B cell (primary cell): ENCODE results near the gene ITGA5. TPM values are rescaled to one million over a fixed set of nuclear protein-coding genes. Genes with fewer than 3 reads are reported as not detected.

Source experiments
- ATAC-seq: fragments of 200-7000 bp; cut with Tn5 transposase; one replicate; pipeline ENCODE4 v1.10.0; 2021; ENCODE audit warnings: low read depth, mild to moderate bottlenecking, moderate number of reproducible peaks, moderate library complexity
- CTCF ChIA-PET: fragments of 350-600 bp; sonication (Branson Sonifier 250); formaldehyde crosslinking; loops from one replicate; lab custom pipeline; 2021; ENCODE audit warnings: antibody characterized with exemption, inconsistent platforms; lab: Charles Lee
- POLR2A ChIA-PET: fragments of 350-600 bp; sonication (Branson Sonifier 250); formaldehyde crosslinking; loops from one replicate; lab custom pipeline; 2021; ENCODE audit warnings: antibody characterized with exemption; lab: Charles Lee
- DNase-seq: peaks from one replicate; pipeline ENCODE4 v3.0.0; 2013
- H2AFZ ChIP-seq: 2 replicates; pipeline ENCODE4 v1.6.1; 2012; ENCODE audit warnings: mild to moderate bottlenecking, low read depth, low read length; ENCODE audit not compliant: insufficient read depth, poor library complexity, severe bottlenecking
- H3K27ac ChIP-seq, 2 donors: 1 replicate in 1 of 2; 2 replicates in 1 of 2; pipeline ENCODE4 v1.5.1; 2012 to 2013; ENCODE audit warnings: low read length in 2 of 2, mild to moderate bottlenecking in 2 of 2, moderate library complexity in 1 of 2
- H3K27me3 ChIP-seq, 4 experiments: fragments of 200-600 bp in 1 of 4; sonication (generic) in 1 of 4; replicated peaks in 1 of 4; 1 replicate in 2 of 4; 2 replicates in 2 of 4; pipeline versions ENCODE4 v1.6.1 to v1.7.0; 2013 to 2016; ENCODE audit warnings: low read length in 3 of 4, mild to moderate bottlenecking in 2 of 4, mixed read lengths in 1 of 4, moderate library complexity in 1 of 4; ENCODE audit not compliant: insufficient read depth in 4 of 4, control insufficient read depth in 3 of 4; ENCODE audit errors: control extremely low read depth in 1 of 4
- H3K36me3 ChIP-seq, 2 experiments: replicated peaks in 1 of 2; 1 replicate in 1 of 2; 2 replicates in 1 of 2; pipeline versions ENCODE4 v1.6.1 to v1.7.1; 2013; ENCODE audit warnings: low read length in 1 of 2; ENCODE audit not compliant: insufficient read depth in 2 of 2, control insufficient read depth in 1 of 2; ENCODE audit errors: control extremely low read depth in 1 of 2, extremely low read depth in 1 of 2
- H3K4me1 ChIP-seq, 2 donors: fragments of 200-600 bp in 1 of 2; sonication (generic) in 1 of 2; 1 replicate in 1 of 2; 2 replicates in 1 of 2; pipeline versions ENCODE4 v1.5.1 to v1.6.1; 2013 to 2017; ENCODE audit warnings: low read length in 2 of 2; ENCODE audit not compliant: control insufficient read depth in 2 of 2, insufficient read depth in 2 of 2
- H3K4me2 ChIP-seq: replicated peaks from 2 replicates; pipeline ENCODE3; 2012; ENCODE audit warnings: mild to moderate bottlenecking, low read depth, low read length; ENCODE audit not compliant: poor library complexity, severe bottlenecking
- H3K4me3 ChIP-seq, 5 experiments: fragments of 200-600 bp in 1 of 5; sonication (generic) in 1 of 5; 1 replicate in 3 of 5; 2 replicates in 2 of 5; pipeline versions ENCODE4 v1.5.1 to v1.7.0; 2011 to 2016; ENCODE audit warnings: low read length in 4 of 5, mild to moderate bottlenecking in 4 of 5, low read depth in 2 of 5, control low read depth in 1 of 5, moderate library complexity in 1 of 5; ENCODE audit not compliant: insufficient read depth in 1 of 5; ENCODE audit errors: control extremely low read depth in 1 of 5, extremely low read depth in 1 of 5
- H3K79me2 ChIP-seq: fragments of 200-600 bp; sonication (generic); one replicate; pipeline ENCODE4 v1.6.0; 2016; ENCODE audit warnings: low read length; ENCODE audit not compliant: control insufficient read depth, insufficient read depth
- H3K9ac ChIP-seq: fragments of 200-600 bp; sonication (generic); 2 replicates; pipeline ENCODE4 v1.6.1; 2017; ENCODE audit warnings: mild to moderate bottlenecking, low read length, moderate library complexity
- H3K9me3 ChIP-seq, 3 donors: one replicate each; pipeline versions ENCODE4 v1.6.1 to v1.7.1; 2013; ENCODE audit warnings: low read length in 2 of 3; ENCODE audit not compliant: control insufficient read depth in 2 of 3, insufficient read depth in 1 of 3; ENCODE audit errors: control extremely low read depth in 1 of 3
- H4K20me1 ChIP-seq: 2 replicates; pipeline ENCODE4 v1.6.0; 2012; ENCODE audit warnings: mild to moderate bottlenecking, low read length; ENCODE audit not compliant: insufficient read depth, control insufficient read depth, poor library complexity, severe bottlenecking
- H3K27ac Mint-ChIP-seq: one replicate; pipeline ENCODE4 v1.8.0; 2021; ENCODE audit warnings: mixed read lengths
- H3K27me3 Mint-ChIP-seq: one replicate; pipeline ENCODE4 v1.8.0; 2021; ENCODE audit warnings: mixed read lengths
- H3K4me1 Mint-ChIP-seq: one replicate; pipeline ENCODE4 v1.8.0; 2021; ENCODE audit warnings: mixed read lengths
- H3K4me3 Mint-ChIP-seq: one replicate; pipeline ENCODE4 v1.8.0; 2021; ENCODE audit warnings: mixed read lengths
- H3K9me3 Mint-ChIP-seq: one replicate; pipeline ENCODE4 v1.8.0; 2022; ENCODE audit warnings: mixed read lengths; ENCODE audit not compliant: insufficient read depth
- EZH2 ChIP-seq: IDR thresholded peaks from 2 replicates; pipeline ENCODE4 v1.6.1; 2012; ENCODE audit warnings: borderline replicate concordance, low read depth, mild to moderate bottlenecking, moderate library complexity, low read length; ENCODE audit not compliant: insufficient read depth, poor library complexity, severe bottlenecking
- WGBS: methylation state at CpG from one replicate; pipeline ENCODE4 v1.1.5; 2013; ENCODE audit warnings: missing lambda C conversion rate; ENCODE audit not compliant: insufficient coverage; 5-methylcytosine and 5-hydroxymethylcytosine counted together
- intact Hi-C: fragments of 100-400 bp; cut with micrococcal nuclease; formaldehyde crosslinking; loops from one replicate; pipeline ENCODE4 v1.10.0; 2022
- polyA plus RNA-seq: library from polyadenylated mRNA; depleted of rRNA; stranded (reverse); fragments of >200 nt; gene quantifications from 2 replicates; pipeline ENCODE4 v1.2.3, GENCODE V29; 2012
- total RNA-seq, 2 donors: library from RNA; stranded (reverse); fragments of 120-200 nt in 1 of 2; gene quantifications; 1 replicate in 1 of 2; 2 replicates in 1 of 2; pipeline versions ENCODE4 v1.2.3 to v1.2.4, GENCODE V29; 2013 to 2022
- TF ChIP-seq, protein P1 (sequence below): fragments of 200-600 bp; IDR thresholded peaks from one replicate; pipeline ENCODE4 v1.8.0; 2022; ENCODE audit warnings: antibody characterized with exemption, mild to moderate bottlenecking

The ITGA5 gene
- total and polyA plus RNA-seq, 2 donors (not counting 1 experiment from before 2014, with no cell fraction given): 3.6 to 6.1 TPM

DNA sequence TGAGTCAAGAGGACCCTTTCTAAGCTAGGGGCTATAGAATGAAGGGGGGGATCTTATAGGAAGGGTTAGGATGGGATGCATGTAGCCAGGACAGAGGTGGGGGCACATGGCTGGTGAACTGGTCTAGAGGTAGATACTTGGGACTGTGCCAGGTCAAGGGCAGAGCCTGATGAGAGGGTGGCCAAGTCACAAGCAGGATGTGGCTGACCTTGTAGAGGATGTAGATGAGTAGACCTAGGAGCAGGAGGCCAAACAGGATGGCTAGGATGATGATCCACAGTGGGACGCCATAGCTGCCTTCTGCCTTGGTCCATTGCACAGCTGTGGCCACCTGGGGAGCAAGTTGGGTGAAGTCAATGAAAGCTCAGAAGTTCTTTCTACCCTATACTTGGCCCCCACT is 21.9 kb downstream of the ITGA5 start:
- POLR2A ChIA-PET: interaction anchor here (0.7 to 1.0 kb wide), 2 partner anchors 12 to 39 kb away, joined by 3 to 8 read pairs; no protein-coding TSS in a partner anchor

DNA sequence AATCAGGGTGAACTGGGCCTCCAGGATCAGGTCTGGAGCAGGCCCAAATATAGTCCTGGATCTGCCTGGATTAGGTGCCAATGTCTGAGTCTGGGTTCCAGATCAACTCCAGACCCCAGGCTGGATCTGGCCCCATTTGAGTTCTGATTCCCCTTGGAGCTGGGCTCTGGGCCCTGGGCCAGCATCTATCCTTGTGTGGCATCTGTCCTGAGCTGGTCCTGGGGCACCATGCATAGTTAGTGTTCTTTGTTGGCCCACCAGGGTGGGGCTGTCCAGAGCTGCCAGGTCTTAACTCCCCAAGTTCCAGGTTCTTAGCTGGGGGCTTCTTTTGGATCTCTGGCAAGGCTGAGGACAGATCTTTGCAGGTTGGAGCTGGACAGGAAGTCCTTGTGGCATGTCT is 23.5 kb downstream of the ITGA5 start:
- Mint-ChIP-seq H3K9me3 (no peaks in the 10 kb centered on the region), H3K27ac (no peak overlapping the region), H3K4me1 (peaks cover 25% of the 10 kb centered on the region), H3K27me3 (no peaks in the 10 kb centered on the region), H3K4me3 (no peak overlapping the region)
- Histone ChIP-seq H3K4me1 (peaks cover 19 to 28% of the 10 kb centered on the region in 2 donors), H3K9ac (no peak overlapping the region), H2AFZ (no peak overlapping the region), H3K27ac (no peak overlapping the region), H3K79me2 (peaks cover 6% of the 10 kb centered on the region), H3K36me3 (no peaks in the 10 kb centered on the region), H3K27me3 (no peaks in the 10 kb centered on the region), H3K4me2 (no peak overlapping the region), H4K20me1 (no peaks in the 10 kb centered on the region), H3K4me3 (no peak overlapping the region), H3K9me3 (no peaks in the 10 kb centered on the region)
- no peak for ATAC-seq
- intact Hi-C loops: loop anchor here (5.0 kb wide), 1 partner anchor 102 kb away; the partner anchor contains the start of gene NCKAP1L
- DNase-seq: no peak
- POLR2A ChIA-PET: no interaction called here
- CTCF ChIA-PET: interaction anchor here (1.0 to 12.3 kb wide), 13 partner anchors 8 to 144 kb away, joined by 3 to 1030 read pairs (median 4); partner anchors contain the start of genes CBX5 and ITGA5
- TF ChIP-seq EZH2: no peak
- TF ChIP-seq, protein P1, sequence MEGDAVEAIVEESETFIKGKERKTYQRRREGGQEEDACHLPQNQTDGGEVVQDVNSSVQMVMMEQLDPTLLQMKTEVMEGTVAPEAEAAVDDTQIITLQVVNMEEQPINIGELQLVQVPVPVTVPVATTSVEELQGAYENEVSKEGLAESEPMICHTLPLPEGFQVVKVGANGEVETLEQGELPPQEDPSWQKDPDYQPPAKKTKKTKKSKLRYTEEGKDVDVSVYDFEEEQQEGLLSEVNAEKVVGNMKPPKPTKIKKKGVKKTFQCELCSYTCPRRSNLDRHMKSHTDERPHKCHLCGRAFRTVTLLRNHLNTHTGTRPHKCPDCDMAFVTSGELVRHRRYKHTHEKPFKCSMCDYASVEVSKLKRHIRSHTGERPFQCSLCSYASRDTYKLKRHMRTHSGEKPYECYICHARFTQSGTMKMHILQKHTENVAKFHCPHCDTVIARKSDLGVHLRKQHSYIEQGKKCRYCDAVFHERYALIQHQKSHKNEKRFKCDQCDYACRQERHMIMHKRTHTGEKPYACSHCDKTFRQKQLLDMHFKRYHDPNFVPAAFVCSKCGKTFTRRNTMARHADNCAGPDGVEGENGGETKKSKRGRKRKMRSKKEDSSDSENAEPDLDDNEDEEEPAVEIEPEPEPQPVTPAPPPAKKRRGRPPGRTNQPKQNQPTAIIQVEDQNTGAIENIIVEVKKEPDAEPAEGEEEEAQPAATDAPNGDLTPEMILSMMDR: no peak

More for the DNA sequence above, 21.9 kb downstream of the ITGA5 start:
- Mint-ChIP-seq H3K4me3 (no peak overlapping the region), H3K9me3 (no peaks in the 10 kb centered on the region), H3K27me3 (no peaks in the 10 kb centered on the region), H3K4me1 (peaks cover 17% of the 10 kb centered on the region), H3K27ac (no peak overlapping the region)
- Histone ChIP-seq H3K79me2 (peaks cover 3% of the 10 kb centered on the region), H3K9ac (no peak overlapping the region), H3K27ac (no peak overlapping the region), H3K4me1 (peaks cover 14 to 17% of the 10 kb centered on the region in 2 donors), H3K9me3 (no peaks in the 10 kb centered on the region), H3K4me3 (no peak overlapping the region), H2AFZ (no peak overlapping the region), H3K36me3 (no peaks in the 10 kb centered on the region), H4K20me1 (no peaks in the 10 kb centered on the region), H3K27me3 (no peaks in the 10 kb centered on the region), H3K4me2 (no peak overlapping the region)
- WGBS: 71% methylated on average over 1 of the region's 1 CpG
- ATAC-seq (no peak), DNase-seq (no peak)
- CTCF ChIA-PET: interaction anchor here (0.6 to 12.3 kb wide), 14 partner anchors 9 to 146 kb away, joined by 3 to 1030 read pairs (median 5); partner anchors contain the start of genes ITGA5, NCKAP1L and ZNF385A
- intact Hi-C loops: loop anchor here (5.0 kb wide), 1 partner anchor 100 kb away; the partner anchor contains the start of gene NCKAP1L
- no peak for TF ChIP-seq EZH2
- TF ChIP-seq, protein P1: no peak
